ENCODE results near the gene ABHD2.

- TF ChIP-seq TARDBP (IDR thresholded peaks at IDR 0.05) (no peak), CEBPB (tag; IDR thresholded peaks at IDR 0.05) (no peak), POLR2AphosphoS5 (IDR thresholded peaks at IDR 0.05; ENCODE audit: control insufficient read depth, insufficient read depth, low read depth, low read length) (no peak), CTCF (IDR thresholded peaks at IDR 0.05 in 2 of 3, conservative IDR thresholded peaks at IDR 0.05 in 1 of 3; ENCODE audit: insufficient read depth in 2 of 3, low read depth in 1 of 3, low read length in 3 of 3) (no peak), JUND (IDR thresholded peaks at IDR 0.05; ENCODE audit: borderline replicate concordance, low read depth, low read length) (no peak), JUND (tag; IDR thresholded peaks at IDR 0.05; ENCODE audit: borderline replicate concordance, low read depth, low read length) (no peak), POLR2A (conservative IDR thresholded peaks at IDR 0.05) (no peak), E2F4 (CRISPR knock-in tag; IDR thresholded peaks at IDR 0.05; ENCODE audit: low read depth) (no peak), SMARCE1 (IDR thresholded peaks at IDR 0.05) (no peak), BRD9 (IDR thresholded peaks at IDR 0.05; ENCODE audit: low read depth, partially characterized antibody) (no peak)
These were observed 90.2 kb downstream of the ABHD2 start for GRCh38 chr15:89178307-89178977.
